Astrocyte (in vitro differentiated cells and primary cell): Measurements from ENCODE around the gene NTN1. TPM values are rescaled to one million over a fixed set of nuclear protein-coding genes. Genes with fewer than 3 reads are reported as not detected.
A peak's percentile ranks its signal among the peaks of the same experiment; 100 is the strongest.

Experiments
- DNase-seq: peaks from one replicate; pipeline ENCODE4 v3.0.0-alpha.2; 2010; ENCODE audit warnings: low read depth
- FAIRE-seq: peaks from 2 replicates; lab custom pipeline; 2011; peaks lifted over from hg19 to GRCh38; lab: Jason Lieb, UNC
- H2AFZ ChIP-seq: 2 replicates; pipeline ENCODE4 v1.6.0; 2012; ENCODE audit warnings: low read depth, low read length, inconsistent platforms
- H3K27ac ChIP-seq: 2 replicates; pipeline ENCODE4 v1.5.1; 2011; ENCODE audit warnings: low read depth, low read length, inconsistent platforms
- H3K27me3 ChIP-seq: 2 replicates; pipeline ENCODE4 v1.6.0; 2011; ENCODE audit warnings: low read length, inconsistent platforms; ENCODE audit not compliant: insufficient read depth
- H3K36me3 ChIP-seq: 2 replicates; pipeline ENCODE4 v1.5.1; 2011; ENCODE audit warnings: low read length, inconsistent platforms; ENCODE audit not compliant: insufficient read depth
- H3K4me1 ChIP-seq: 2 replicates; pipeline ENCODE4 v1.5.1; 2011; ENCODE audit warnings: low read length, inconsistent platforms; ENCODE audit not compliant: insufficient read depth
- H3K4me2 ChIP-seq: 2 replicates; pipeline ENCODE4 v1.6.0; 2012; ENCODE audit warnings: low read length, inconsistent platforms
- H3K4me3 ChIP-seq: 2 replicates; pipeline ENCODE4 v1.5.1; 2011; ENCODE audit warnings: low read depth, mild to moderate bottlenecking, low read length, inconsistent platforms; ENCODE audit not compliant: insufficient read depth
- H3K79me2 ChIP-seq: 2 replicates; pipeline ENCODE4 v1.6.0; 2012; ENCODE audit warnings: mild to moderate bottlenecking, low read length, inconsistent platforms; ENCODE audit not compliant: insufficient read depth
- H3K9ac ChIP-seq: 2 replicates; pipeline ENCODE4 v1.6.0; 2012; ENCODE audit warnings: mild to moderate bottlenecking, low read length, inconsistent platforms
- H3K9me3 ChIP-seq: 2 replicates; pipeline ENCODE4 v1.5.1; 2012; ENCODE audit warnings: low read depth, mild to moderate bottlenecking, low read length, inconsistent platforms; ENCODE audit not compliant: insufficient read depth
- H4K20me1 ChIP-seq: 2 replicates; pipeline ENCODE4 v1.6.0; 2012; ENCODE audit warnings: low read length, inconsistent platforms; ENCODE audit not compliant: insufficient read depth
- H3K27ac Mint-ChIP-seq: one replicate; pipeline ENCODE4 v1.8.0; 2021; ENCODE audit warnings: mild to moderate bottlenecking, mixed read lengths; ENCODE audit not compliant: unreplicated experiment
- H3K27me3 Mint-ChIP-seq: one replicate; pipeline ENCODE4 v1.8.0; 2021; ENCODE audit warnings: low read depth, mixed read lengths; ENCODE audit not compliant: unreplicated experiment
- H3K36me3 Mint-ChIP-seq: one replicate; pipeline ENCODE4 v1.8.0; 2021; ENCODE audit warnings: low read depth, mixed read lengths; ENCODE audit not compliant: unreplicated experiment
- H3K4me1 Mint-ChIP-seq: one replicate; pipeline ENCODE4 v1.8.0; 2021; ENCODE audit warnings: low read depth, mixed read lengths; ENCODE audit not compliant: unreplicated experiment
- H3K4me3 Mint-ChIP-seq: one replicate; pipeline ENCODE4 v1.8.0; 2021; ENCODE audit warnings: mild to moderate bottlenecking, moderate library complexity, mixed read lengths; ENCODE audit not compliant: unreplicated experiment
- H3K9me3 Mint-ChIP-seq: one replicate; pipeline ENCODE4 v1.8.0; 2021; ENCODE audit warnings: mild to moderate bottlenecking, mixed read lengths; ENCODE audit not compliant: unreplicated experiment
- CTCF ChIP-seq: IDR thresholded peaks from 2 replicates; pipeline ENCODE4 v1.5.1; 2011; ENCODE audit warnings: low read depth, mild to moderate bottlenecking, inconsistent platforms, low read length, moderate library complexity; ENCODE audit not compliant: insufficient read depth
- EZH2 ChIP-seq: IDR thresholded peaks from 2 replicates; pipeline ENCODE4 v1.6.1; 2012; ENCODE audit warnings: mild to moderate bottlenecking, low read length, inconsistent platforms; ENCODE audit not compliant: insufficient read depth
- total RNA-seq: library from RNA; stranded (reverse); gene quantifications from 2 replicates; pipeline ENCODE4 v1.2.1, GENCODE V29; 2021

Gene NTN1
- total RNA-seq, 1 donor from 2014 or later: 9.8 TPM

- Histone ChIP-seq H3K4me3 (no peak overlapping the region), H3K4me2 (no peak overlapping the region), H3K36me3 (no peaks in the 10 kb centered on the region), H3K9me3 (no peaks in the 10 kb centered on the region), H3K9ac (no peak overlapping the region), H4K20me1 (no peaks in the 10 kb centered on the region), H3K4me1 (peaks cover 3% of the 10 kb centered on the region), H3K27me3 (no peaks in the 10 kb centered on the region), H2AFZ (no peak overlapping the region), H3K79me2 (no peaks in the 10 kb centered on the region), H3K27ac (no peak overlapping the region)
- H3K27me3 Mint-ChIP-seq: peaks cover 34% of the 10 kb centered on the region
- no peak for TF ChIP-seq EZH2
- no peak for TF ChIP-seq CTCF
- peaks cover 2% of the 10 kb centered on the region for H3K36me3 Mint-ChIP-seq
- no peak overlapping the region for H3K27ac Mint-ChIP-seq
- DNase-seq (peak; percentile 38), FAIRE-seq (no peak)
- no peaks in the 10 kb centered on the region for H3K9me3 Mint-ChIP-seq
- H3K4me1 Mint-ChIP-seq: no peaks in the 10 kb centered on the region
- no peak overlapping the region for H3K4me3 Mint-ChIP-seq
Observed at GRCh38 chr17:9074131-9074530, 52.8 kb downstream of the NTN1 start.

GRCh38 chr17:9079461-9080103, 58.3 kb downstream of the NTN1 start:
- TF ChIP-seq CTCF (no peak), EZH2 (no peak)
- H3K27ac ChIP-seq: no peak overlapping the region
- H3K27me3 ChIP-seq: no peaks in the 10 kb centered on the region
- no peak overlapping the region for H3K4me3 ChIP-seq
- peaks cover 2% of the 10 kb centered on the region for H3K36me3 Mint-ChIP-seq
- no peak overlapping the region for H3K27ac Mint-ChIP-seq
- no peak for FAIRE-seq
- H3K4me3 Mint-ChIP-seq: no peak overlapping the region
- no peaks in the 10 kb centered on the region for H3K79me2 ChIP-seq
- H3K9ac ChIP-seq: no peak overlapping the region
- peaks cover 8% of the 10 kb centered on the region for H3K9me3 Mint-ChIP-seq
- DNase-seq: no peak
- H2AFZ ChIP-seq: no peak overlapping the region
- no peaks in the 10 kb centered on the region for H3K9me3 ChIP-seq
- H3K36me3 ChIP-seq: no peaks in the 10 kb centered on the region
- H4K20me1 ChIP-seq: no peaks in the 10 kb centered on the region
- H3K4me1 ChIP-seq: no peaks in the 10 kb centered on the region
- H3K4me1 Mint-ChIP-seq: peaks cover 5% of the 10 kb centered on the region
- H3K4me2 ChIP-seq: no peak overlapping the region
- peaks cover 17% of the 10 kb centered on the region for H3K27me3 Mint-ChIP-seq

GRCh38 chr17:9080296-9080914, 59.1 kb downstream of the NTN1 start:
- FAIRE-seq: no peak
- Histone ChIP-seq H3K27me3 (no peaks in the 10 kb centered on the region), H4K20me1 (no peaks in the 10 kb centered on the region), H2AFZ (no peak overlapping the region), H3K27ac (no peak overlapping the region), H3K9ac (no peak overlapping the region), H3K36me3 (no peaks in the 10 kb centered on the region), H3K9me3 (no peaks in the 10 kb centered on the region), H3K4me3 (no peak overlapping the region), H3K79me2 (no peaks in the 10 kb centered on the region), H3K4me1 (no peaks in the 10 kb centered on the region), H3K4me2 (no peak overlapping the region)
- Mint-ChIP-seq H3K4me1 (peaks cover 5% of the 10 kb centered on the region), H3K27ac (peak overlapping the region; percentile 42), H3K36me3 (peaks cover 2% of the 10 kb centered on the region), H3K9me3 (peaks cover 8% of the 10 kb centered on the region), H3K27me3 (peaks cover 17% of the 10 kb centered on the region), H3K4me3 (no peak overlapping the region)
- TF ChIP-seq CTCF (no peak), EZH2 (no peak)
- no peak for DNase-seq
